GM18907 (cell line): ENCODE data around the gene SPACA7.

Source experiments
- ATAC-seq: cut with Tn5 transposase; IDR thresholded peaks from one replicate; pipeline ENCODE4 v1.9.1; 2021; ENCODE audit warnings: mild to moderate bottlenecking, moderate library complexity; ENCODE audit not compliant: unreplicated experiment

SPACA7 gene

GRCh38 chr13:112462408-112462807, 86.3 kb downstream of the SPACA7 start:
- no peak for ATAC-seq

GRCh38 chr13:112464720-112465119, 88.6 kb downstream of the SPACA7 start:
- ATAC-seq, result no peak

GRCh38 chr13:112465251-112466131, 89.3 kb downstream of the SPACA7 start:
- no peak for ATAC-seq

- ATAC-seq, result no peak
Observed at GRCh38 chr13:112466132-112467058, 90.2 kb downstream of the SPACA7 start.

- no peak for ATAC-seq
Observed at GRCh38 chr13:112467236-112467635, 91.1 kb downstream of the SPACA7 start.

GRCh38 chr13:112468069-112468468, 91.9 kb downstream of the SPACA7 start:
- ATAC-seq, result no peak

- no peak for ATAC-seq
Observed at GRCh38 chr13:112469071-112469745, 93.1 kb downstream of the SPACA7 start.

GRCh38 chr13:112473818-112474217, 97.7 kb downstream of the SPACA7 start:
- no peak for ATAC-seq

GRCh38 chr13:112474869-112475268, 98.7 kb downstream of the SPACA7 start:
- no peak for ATAC-seq

- no peak for ATAC-seq
Observed at GRCh38 chr13:112475889-112476288, 99.7 kb downstream of the SPACA7 start.

- ATAC-seq, result no peak
Observed at GRCh38 chr13:112477070-112477619, 101.0 kb downstream of the SPACA7 start.

- ATAC-seq, result no peak
Observed at GRCh38 chr13:112479389-112479788, 103.2 kb downstream of the SPACA7 start.

- ATAC-seq, result no peak
Observed at GRCh38 chr13:112481458-112481857, 105.3 kb downstream of the SPACA7 start.

- no peak for ATAC-seq
Observed at GRCh38 chr13:112483299-112483698, 107.1 kb downstream of the SPACA7 start.
